A673 (cell line): ENCODE data around the gene PCK1.

Experiments used
- EZH2 ChIP-seq: fragments of 200-600 bp; sonication (generic); IDR thresholded peaks from 2 replicates; pipeline ENCODE4 v1.6.1; 2017; ENCODE audit warnings: borderline replicate concordance, low read depth, mild to moderate bottlenecking, mixed read lengths, antibody characterized with exemption, low read length; ENCODE audit not compliant: poor library complexity, severe bottlenecking
- TF ChIP-seq, protein P1 (sequence below): fragments of 300-800, 200-600 bp; sonication (generic); conservative IDR thresholded peaks from 2 replicates; pipeline ENCODE4 v1.5.1; 2017; ENCODE audit warnings: low read depth, mild to moderate bottlenecking, antibody characterized with exemption, low read length, moderate library complexity, mixed read lengths

DNA sequence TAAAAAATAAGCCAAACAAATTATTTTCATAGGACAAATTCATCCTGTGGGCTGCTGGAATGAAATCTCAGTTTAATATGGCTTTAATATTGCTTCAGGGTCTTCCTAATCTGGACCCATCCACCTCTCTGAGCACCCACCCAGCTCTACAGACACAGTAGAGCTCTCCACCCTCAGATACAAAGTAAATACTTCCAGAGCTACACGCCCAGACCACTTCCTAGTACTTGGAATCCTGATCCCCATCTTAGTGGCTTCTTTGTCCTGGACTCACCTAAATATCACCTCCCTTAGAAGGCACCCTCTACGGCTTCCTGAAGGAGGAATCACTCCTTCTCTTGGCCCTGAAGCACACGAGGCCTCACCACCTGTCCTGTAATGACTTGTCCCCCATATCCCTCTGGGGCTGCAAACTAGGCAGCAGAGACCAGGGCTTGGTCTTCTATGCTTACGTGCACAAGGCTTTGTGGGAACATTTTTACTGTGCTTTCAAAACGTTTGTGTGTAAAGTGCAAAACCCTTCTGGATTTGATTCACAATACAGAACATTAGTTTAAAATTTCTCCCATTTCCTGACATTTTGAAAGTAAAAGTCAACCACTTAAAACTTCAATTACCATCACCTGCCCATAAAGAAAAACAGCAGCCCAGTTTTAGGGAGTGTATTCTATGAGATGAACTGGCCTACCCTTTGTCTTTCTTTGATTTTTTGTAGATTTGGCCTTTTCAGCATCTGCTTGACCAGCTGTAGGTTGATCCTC lies 38.4 kb upstream of the PCK1 start:
- TF ChIP-seq, protein P1, sequence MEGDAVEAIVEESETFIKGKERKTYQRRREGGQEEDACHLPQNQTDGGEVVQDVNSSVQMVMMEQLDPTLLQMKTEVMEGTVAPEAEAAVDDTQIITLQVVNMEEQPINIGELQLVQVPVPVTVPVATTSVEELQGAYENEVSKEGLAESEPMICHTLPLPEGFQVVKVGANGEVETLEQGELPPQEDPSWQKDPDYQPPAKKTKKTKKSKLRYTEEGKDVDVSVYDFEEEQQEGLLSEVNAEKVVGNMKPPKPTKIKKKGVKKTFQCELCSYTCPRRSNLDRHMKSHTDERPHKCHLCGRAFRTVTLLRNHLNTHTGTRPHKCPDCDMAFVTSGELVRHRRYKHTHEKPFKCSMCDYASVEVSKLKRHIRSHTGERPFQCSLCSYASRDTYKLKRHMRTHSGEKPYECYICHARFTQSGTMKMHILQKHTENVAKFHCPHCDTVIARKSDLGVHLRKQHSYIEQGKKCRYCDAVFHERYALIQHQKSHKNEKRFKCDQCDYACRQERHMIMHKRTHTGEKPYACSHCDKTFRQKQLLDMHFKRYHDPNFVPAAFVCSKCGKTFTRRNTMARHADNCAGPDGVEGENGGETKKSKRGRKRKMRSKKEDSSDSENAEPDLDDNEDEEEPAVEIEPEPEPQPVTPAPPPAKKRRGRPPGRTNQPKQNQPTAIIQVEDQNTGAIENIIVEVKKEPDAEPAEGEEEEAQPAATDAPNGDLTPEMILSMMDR = no peak
- TF ChIP-seq EZH2 = no peak
